DOHH2 (cell line): ENCODE data around the gene RIPK3.

Experiments
- EZH2phosphoT487 ChIP-seq: fragments of 200-600 bp; sonication (generic); IDR thresholded peaks from 2 replicates; pipeline ENCODE4 v1.6.1; 2017; ENCODE audit warnings: borderline replicate concordance, mild to moderate bottlenecking, antibody characterized with exemption, low read length, moderate library complexity, mixed read lengths
- TF ChIP-seq, protein P1 (sequence below): fragments of 200-600 bp; sonication (generic); IDR thresholded peaks from one replicate; pipeline ENCODE4 v1.5.1; 2014; ENCODE audit warnings: antibody characterized with exemption, mild to moderate bottlenecking, low read depth, low read length; ENCODE audit not compliant: poor library complexity, severe bottlenecking

DNA sequence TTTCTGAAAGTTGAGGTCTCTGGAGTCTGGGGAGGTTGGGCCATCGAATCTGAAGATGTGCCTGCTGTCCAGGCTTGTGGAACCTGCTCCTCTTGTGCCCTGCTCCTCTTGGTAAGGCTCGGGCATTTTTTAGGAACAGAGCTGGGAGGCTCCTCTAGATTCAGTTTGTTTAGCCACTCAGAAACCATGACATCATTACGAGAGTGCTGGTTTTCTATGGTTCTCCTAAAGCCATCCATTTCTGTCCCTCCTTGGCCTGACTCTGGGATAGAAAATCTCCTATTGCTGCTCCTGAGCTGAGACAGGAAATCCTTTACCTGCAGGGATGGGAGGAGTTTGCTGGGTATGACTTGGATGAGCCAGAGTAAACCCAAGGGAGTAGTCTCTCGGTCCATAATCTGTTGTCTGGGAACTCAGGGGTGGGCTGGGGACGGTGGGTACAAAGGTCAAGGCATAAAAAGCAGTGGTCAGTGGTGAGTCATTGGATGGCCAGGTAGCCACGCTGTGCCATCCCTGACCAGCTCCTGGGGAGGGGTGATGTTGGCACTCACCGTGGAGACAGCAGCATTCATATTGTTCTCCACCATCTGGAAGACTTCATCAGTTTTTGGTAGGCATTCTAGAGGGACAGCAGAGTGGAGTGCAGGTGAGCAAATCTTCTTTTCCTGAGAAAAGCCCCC lies 2.5 kb downstream of the RIPK3 start:
- TF ChIP-seq, protein P1, sequence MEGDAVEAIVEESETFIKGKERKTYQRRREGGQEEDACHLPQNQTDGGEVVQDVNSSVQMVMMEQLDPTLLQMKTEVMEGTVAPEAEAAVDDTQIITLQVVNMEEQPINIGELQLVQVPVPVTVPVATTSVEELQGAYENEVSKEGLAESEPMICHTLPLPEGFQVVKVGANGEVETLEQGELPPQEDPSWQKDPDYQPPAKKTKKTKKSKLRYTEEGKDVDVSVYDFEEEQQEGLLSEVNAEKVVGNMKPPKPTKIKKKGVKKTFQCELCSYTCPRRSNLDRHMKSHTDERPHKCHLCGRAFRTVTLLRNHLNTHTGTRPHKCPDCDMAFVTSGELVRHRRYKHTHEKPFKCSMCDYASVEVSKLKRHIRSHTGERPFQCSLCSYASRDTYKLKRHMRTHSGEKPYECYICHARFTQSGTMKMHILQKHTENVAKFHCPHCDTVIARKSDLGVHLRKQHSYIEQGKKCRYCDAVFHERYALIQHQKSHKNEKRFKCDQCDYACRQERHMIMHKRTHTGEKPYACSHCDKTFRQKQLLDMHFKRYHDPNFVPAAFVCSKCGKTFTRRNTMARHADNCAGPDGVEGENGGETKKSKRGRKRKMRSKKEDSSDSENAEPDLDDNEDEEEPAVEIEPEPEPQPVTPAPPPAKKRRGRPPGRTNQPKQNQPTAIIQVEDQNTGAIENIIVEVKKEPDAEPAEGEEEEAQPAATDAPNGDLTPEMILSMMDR = no peak
- no peak for TF ChIP-seq EZH2phosphoT487
